Fibroblast of lung (primary cell): ENCODE results near the gene PFDN6.

Experiments
- EZH2 ChIP-seq: IDR thresholded peaks from 2 replicates; pipeline ENCODE4 v1.5.1; 2012; ENCODE audit warnings: low read length, control low read depth, mild to moderate bottlenecking; ENCODE audit errors: missing control alignments
- TF ChIP-seq, protein P1 (sequence below), 2 donors: IDR thresholded peaks in 1 of 2; conservative IDR thresholded peaks in 1 of 2; 1 replicate in 1 of 2; 2 replicates in 1 of 2; pipeline ENCODE4 v1.5.1; 2011 to 2012; ENCODE audit warnings: low read length in 2 of 2, control low read depth in 1 of 2, inconsistent platforms in 1 of 2, low read depth in 1 of 2, mild to moderate bottlenecking in 1 of 2

DNA sequence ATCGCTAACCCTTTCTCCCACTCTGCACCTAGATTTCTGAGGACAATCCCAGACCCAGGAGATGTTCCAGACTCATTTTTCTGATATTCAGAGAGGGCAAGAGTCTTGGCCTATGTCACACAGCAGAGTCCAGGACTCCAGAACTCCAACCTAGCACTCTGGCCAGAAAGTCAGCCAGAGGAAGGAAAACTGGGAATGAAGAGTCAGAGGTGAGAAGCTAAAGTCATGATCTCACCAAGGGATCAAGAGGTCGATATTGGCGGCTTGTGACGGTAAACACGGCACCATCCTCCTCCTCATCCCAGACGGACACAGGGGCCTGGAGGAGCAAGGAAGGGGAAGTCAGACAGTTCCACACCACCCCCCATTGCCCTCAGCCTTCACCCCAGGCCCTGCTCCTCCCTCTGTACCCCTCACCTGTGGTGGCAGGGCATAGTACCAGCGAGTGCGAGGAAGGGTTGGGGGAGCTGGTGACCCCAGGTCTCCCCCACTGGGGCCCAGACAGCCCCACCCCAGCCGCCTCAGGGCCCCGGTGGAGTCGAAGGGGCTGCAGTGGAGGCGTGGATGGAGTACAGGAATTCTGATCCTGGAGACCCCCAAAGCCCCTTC lies 7.5 kb downstream of the PFDN6 start:
- TF ChIP-seq, protein P1, sequence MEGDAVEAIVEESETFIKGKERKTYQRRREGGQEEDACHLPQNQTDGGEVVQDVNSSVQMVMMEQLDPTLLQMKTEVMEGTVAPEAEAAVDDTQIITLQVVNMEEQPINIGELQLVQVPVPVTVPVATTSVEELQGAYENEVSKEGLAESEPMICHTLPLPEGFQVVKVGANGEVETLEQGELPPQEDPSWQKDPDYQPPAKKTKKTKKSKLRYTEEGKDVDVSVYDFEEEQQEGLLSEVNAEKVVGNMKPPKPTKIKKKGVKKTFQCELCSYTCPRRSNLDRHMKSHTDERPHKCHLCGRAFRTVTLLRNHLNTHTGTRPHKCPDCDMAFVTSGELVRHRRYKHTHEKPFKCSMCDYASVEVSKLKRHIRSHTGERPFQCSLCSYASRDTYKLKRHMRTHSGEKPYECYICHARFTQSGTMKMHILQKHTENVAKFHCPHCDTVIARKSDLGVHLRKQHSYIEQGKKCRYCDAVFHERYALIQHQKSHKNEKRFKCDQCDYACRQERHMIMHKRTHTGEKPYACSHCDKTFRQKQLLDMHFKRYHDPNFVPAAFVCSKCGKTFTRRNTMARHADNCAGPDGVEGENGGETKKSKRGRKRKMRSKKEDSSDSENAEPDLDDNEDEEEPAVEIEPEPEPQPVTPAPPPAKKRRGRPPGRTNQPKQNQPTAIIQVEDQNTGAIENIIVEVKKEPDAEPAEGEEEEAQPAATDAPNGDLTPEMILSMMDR (conservative IDR thresholded peaks at IDR 0.05 in 1 of 2, IDR thresholded peaks at IDR 0.05 in 1 of 2; ENCODE audit: low read depth in 1 of 2, low read length in 2 of 2) = no peak
- TF ChIP-seq EZH2 = no peak
